ENCODE measurements around the gene UGT1A8.
"Not testable (repeated sequence)": the region's sequence is repeated elsewhere in the genome, so short reads cannot be mapped to it uniquely, and the experiment has no call there.

Gene UGT1A8

DNA sequence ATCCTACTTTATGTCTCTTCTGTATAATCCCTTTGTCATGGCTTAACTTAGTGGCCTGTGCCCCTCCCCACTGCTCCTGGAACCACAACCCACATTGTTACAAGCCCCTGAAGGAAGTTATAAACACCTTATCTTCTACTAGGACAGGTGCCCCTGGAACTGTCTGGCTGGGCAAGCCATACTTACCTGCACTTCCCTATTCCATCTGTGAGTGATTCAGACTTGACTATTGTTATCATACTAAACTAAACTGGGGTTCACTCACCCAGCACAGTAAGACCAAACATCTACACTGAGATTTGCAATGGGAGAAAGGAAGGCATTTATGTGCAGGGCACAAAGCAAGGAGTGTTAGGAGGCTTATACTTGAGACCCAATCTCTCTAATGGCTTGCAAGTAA, 71.6 kb downstream of the UGT1A8 start:
- FAIRE-seq: no peak

DNA sequence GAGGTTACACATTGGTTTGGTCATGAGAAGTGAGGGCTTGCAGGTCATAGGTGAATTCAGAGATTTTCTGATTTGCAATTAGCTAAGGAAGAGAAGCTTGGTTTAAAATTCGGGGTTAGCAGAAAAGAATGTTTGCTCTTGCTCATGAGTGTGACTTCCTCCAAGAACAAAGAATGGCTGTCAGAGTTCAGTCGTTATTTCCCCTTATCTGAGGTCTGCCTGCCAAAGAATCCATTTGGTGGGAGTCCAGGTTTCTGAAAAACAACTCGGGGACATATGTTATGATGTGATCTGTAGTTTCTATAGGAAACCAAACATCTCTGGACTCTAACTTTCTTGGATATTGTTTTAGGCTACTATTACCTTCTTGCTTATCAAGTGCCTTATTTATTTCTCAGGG, 72.1 kb downstream of the UGT1A8 start:
- FAIRE-seq: no peak

DNA sequence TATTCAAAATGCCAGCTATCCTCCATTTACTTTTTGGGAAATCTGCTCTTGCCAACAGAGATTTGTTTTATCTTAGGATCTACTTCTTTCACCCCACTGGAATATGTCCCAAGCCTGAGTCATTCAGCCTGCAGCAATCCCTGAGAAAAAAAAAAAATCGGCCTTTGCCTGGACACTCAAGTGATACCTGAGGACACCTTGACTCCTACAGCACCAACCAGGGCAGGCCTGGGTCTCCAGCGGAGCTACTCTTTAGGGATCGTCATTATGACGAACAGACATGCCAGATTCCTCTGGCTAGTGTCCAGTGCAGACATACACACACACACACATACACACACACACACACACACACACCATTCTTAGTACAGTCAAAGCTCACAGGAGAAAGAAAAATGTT, 73.0 kb downstream of the UGT1A8 start:
- no peak for FAIRE-seq

DNA sequence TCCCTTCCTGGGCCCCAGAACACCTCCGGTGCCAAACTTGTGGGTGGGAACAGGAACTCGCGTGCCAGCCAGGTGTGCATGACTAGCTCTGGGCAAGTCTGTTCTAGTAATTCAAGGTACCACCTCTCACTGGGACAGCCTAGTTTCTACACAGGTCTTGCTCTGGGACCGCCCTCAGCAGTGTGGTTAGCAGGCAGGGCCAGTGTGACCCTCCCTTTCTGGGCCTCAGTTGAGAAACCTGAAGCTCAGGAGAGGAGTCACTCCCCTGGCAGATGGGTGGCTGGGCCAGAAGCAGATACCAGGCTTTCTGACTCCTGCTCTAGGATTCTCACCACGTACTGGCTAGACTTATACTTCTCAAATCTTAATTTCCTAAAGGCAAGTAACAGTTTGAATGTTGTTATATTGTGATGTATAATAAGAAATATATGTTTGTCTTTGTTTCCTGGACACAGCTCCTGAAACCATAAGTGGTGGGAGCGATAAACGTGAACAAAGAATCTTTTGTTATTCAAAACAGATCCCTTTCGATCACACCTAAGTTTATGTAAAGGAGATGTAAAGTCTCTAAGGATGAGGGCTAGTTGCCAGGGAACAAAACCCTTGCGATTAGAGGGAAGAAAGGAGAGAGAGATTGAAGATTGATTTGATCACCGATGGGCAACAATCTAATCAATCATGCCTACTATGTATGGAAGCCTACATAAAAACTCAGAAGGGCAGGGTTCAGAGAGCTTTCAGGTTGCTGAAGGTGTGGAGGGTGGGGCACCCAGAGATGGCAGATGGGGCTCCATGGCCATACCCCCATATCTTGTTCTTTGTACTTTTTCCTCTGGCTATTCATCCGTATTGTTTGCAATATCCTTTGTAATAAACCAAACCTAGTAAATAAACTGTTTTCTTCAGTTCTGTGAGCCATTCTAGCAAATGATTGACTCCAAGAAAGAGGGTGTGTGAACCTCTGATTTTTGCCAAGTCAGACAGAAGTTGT, 74.3 kb downstream of the UGT1A8 start:
- no peak for FAIRE-seq

DNA sequence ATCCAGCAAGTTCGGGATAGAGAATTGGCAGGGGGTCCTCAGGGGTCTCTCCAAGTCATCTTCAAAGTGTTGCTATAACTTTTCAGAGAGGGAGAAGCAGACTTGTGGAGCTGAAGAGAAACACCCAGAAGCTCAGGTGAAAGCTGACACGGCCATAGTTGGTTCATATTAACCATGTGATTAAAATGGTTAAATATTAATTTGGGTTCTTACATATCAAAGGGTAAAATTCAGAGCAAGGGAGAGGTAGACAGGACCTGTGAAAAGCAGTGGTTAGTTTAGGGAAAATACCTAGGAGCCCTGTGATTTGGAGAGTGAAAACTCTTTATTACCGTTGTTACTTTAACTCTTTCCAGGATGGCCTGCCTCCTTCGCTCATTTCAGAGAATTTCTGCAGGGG, 75.2 kb downstream of the UGT1A8 start, which contains the start of gene UGT1A6:
Gene UGT1A6, plus strand, starts transcription at position 243 of the 400 bp plus-strand sequence. Its CDS starts 115 bp downstream, at position 358.
- no peak for FAIRE-seq

DNA sequence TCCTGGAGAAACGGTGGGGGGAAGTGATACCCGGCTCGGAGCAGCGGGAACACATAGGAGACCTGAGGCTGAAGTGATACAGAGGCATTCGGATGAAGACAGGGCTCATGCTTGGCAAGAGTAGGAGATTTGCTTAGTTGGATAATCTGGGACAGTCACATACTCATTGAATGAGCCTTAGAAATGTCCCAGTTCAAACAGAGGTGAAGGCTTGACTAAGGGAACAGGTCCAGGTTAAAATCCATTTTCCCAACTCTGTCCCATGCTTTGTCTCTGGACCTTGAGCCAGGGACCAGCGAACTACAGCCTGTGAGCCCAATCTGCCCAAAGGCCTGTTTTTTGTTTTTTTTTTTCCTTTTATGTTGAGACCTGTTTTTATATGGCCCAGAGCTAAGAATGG, 76.5 kb downstream of the UGT1A8 start:
- no peak for FAIRE-seq

DNA sequence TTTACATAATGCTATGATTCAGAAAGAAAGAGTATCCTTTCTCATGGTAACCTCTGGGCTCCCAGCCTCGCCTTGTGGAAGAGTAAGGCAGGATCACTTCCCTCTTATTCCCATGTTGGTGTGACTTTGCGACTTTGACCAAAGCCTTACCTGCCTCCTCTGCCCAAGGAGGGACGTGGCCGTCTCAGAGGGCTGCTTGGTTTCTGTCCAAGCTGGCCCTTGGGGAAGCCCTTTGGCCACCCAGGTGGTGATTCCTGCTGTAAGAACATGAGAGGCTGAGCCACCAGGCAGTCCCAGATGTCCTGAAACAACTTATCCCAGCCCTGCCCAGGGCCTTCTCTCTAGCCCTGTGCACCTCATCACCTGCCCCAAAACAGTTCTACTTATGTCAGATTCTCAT, 81.3 kb downstream of the UGT1A8 start:
- FAIRE-seq: no peak

DNA sequence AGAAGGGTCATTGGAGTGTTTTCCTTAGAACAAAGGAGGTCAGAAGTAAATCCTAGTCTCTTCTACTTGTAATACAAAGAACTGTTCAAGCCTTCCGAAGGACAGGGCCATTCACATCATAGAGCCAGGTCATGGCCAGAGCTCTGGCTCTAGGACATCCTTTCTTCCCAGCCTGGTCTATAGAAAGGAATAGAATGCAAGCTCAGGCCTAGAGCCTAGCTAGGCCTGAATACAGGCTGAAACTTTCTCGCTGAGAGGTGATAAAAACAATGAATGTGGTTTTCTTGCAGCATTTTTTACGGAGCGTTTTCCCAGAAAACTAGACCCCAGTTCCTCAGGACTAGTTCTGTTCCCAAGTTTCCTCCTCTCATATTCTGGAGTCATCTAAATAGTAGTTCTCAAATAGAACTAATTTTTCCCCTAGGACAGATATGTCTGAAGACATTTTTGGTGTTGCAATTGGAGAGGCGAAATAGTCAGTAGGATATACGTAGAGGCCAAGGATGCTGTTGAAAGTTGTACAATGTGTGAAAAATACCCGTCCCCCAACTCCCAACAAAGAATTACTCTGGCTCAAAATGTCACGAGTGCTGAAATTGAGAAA, 82.1 kb downstream of the UGT1A8 start:
- no peak for FAIRE-seq

DNA sequence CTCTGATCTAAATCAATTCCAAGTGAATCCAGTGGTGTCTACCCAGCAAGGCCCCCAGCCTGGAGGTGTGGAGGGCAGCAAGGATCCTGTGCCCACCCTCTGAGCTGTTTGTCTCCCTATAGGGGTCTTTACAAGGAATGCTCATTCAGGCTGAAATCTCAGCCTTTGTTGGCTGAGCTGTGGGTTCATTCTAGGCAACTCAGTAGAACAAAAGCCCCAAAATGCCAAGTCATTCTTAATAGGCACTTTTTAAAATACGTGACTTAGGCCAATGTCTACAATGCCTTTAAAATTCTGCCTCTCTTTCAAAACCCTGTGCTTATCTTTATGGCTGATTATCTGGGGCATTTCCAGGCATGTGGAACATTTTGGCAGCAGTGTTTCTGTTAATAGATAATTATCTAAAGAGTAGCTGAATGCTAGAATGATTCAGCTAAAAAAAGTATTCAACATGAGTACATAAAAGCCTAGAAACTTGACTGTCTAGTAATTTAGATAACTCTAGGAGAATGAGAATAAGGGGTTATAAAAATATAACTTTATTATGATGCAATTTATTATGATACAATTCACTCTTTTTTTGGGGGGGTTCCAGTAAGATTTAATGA, 82.7 kb downstream of the UGT1A8 start:
- FAIRE-seq: peak; percentile 84

DNA sequence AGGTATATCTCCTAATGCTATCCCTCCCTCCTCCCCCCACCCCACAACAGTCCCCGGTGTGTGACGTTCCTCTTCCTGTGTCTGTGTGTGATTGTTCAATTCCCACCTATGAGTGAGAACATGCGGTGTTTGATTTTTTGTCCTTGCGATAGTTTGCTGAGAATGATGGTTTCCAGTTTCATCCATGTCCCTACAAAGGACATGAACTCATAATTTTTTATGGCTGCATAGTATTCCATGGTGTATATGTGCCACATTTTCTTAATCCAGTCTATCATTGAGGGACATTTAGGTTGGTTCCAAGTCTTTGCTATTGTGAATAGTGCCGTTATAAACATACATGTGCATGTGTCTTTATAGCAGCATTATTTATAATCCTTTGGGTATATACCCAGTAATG, 83.4 kb downstream of the UGT1A8 start:
- not testable (repeated sequence) for FAIRE-seq

DNA sequence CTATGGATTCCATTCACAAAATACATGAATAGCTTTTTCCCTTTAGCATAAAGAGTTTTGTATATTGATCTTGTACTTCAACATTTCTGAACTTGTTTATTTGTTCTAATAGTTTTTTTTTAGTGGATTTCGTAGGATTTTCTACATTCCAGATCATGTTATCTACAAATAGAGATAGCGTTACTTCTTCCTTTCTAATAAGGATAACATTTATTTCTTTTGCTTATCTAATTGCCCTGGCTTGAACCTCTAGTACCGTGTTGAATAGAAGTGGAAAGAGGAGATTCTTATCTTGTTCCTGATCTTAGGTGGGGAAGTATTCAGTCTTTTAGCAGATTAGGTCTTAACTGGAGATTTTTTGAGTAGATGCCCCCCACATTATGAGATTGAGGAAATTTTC, 84.8 kb downstream of the UGT1A8 start:
- no peak for FAIRE-seq

DNA sequence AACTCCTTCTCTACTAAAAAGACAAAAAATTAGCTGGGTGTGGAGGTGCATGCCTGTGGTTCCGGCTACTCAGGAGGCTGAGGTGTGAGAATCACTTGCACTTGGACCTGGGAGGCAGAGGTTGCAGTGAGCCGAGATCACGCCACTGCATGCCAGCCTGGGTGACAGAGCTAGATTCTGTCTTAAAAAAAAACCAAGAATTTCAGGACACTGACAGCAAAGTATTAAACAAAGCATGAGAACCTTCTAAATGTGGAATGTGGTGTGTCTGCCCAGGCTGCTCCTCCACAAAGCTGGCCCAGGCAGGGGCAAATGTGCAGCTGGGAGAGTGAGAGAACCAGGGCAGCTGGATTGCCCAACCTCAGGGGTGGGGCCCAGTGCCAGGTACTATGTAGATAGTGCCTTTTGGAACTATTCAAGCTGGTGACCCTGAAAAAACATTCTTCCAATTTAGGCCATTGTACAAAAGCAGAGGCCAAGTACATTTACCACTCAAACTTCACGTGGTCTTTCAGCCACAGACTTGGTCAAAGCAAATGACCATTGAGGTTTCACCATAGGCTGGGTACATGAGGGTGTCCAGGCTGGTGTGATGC, 88.6 kb downstream of the UGT1A8 start:
- no peak for FAIRE-seq

DNA sequence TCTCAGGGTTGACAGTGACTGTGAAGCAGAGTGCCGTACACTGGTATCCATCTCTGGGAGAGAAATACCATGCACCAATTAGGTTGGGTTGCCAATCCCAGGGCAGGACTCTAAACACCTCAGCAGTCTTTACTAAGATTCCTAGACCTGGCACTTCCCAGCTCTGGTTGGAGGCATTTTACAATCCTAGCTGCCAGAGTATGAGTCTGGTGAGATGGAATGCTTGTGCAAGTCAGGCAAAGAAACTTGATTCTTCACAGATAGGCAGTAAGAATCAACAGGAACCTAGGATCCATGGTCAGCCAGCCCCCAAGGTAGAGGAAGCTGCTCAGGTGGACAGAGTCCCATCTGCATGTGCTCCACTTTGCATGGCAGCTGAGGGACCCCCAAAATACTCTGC, 89.3 kb downstream of the UGT1A8 start:
- no peak for FAIRE-seq

DNA sequence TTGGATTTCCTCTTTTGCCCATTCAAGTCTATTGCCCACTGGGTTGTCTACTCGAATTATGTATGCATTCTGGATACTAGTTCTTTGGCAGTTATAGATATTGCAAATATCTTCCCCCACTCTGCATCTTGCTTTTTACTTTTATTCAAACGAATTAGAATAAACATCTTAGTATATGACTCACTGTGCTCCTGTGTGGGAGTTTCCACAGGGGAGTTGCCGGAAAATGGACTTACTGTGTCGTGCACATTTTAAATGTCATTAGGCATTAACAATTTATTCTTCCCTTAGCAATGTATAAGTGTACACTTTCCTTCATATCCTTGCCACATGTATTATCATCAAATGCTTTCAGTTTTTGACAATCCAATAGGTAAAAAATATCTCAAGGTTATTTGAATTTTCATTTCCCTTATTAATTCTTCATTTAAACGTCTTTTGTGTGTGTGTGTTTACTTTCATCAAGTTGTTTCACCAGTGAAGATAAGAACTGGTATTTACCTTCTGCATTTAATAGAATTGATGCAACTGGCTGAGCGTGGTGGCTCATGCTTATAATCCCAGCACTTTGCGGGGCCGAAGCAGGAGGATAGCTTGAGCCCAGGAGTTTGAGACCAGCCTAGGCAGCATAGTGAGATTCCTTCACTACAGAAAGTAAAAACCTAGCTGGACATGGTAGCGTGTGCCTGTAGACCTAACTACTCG, 90.7 kb downstream of the UGT1A8 start:
- no peak for FAIRE-seq

DNA sequence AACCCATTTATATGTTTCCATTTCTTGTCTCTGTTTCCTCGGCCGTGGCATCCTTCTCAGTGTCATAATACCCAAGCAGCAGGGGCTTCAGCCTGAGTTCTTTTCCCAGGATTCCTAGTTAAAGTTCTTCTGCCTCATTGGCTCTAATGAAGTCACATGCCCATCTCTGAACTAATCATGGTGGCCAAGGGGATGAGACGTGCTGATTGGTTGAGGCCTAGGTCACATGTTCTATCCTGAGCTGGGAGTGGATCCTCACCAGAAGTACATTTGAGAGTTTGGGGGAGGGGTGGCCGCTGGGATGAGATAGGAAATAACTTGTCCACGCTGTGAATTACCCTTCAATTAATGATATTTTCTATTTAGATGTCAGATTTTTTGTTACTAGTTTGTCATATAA, 91.5 kb downstream of the UGT1A8 start:
- FAIRE-seq: no peak

DNA sequence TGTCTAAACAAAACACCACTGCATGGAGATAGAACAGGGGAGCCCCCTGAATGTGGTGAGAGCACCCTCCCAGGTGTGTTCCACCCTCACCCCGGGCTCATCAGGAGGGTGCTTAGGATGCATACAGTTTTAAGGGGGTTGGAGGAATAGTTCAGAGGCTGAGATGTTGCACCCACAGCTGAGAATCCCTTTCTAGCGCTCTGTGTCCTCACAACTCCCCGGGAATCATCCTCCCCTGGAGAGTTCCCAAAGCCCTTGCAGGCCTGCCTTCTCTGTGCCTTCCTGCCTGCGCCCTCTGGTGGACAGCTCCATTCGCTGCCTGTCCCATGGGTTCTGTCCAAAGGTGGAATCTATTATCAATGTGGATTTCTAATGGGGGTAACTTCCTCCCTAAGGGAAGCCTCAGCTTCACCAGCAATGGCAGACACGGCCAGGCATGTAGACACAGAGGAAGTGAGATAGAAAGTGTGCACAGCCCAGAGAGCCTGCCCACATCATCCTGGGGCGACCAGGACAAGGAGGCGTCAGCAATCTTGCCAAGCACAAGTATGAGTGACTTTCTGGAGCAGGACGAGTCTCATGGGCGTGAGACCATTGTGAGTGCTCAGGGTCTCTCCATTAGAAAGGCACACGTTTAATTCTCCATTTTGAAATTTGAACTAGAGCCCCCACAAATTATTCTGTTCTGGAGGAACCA, 94.0 kb downstream of the UGT1A8 start:
- FAIRE-seq: no peak

DNA sequence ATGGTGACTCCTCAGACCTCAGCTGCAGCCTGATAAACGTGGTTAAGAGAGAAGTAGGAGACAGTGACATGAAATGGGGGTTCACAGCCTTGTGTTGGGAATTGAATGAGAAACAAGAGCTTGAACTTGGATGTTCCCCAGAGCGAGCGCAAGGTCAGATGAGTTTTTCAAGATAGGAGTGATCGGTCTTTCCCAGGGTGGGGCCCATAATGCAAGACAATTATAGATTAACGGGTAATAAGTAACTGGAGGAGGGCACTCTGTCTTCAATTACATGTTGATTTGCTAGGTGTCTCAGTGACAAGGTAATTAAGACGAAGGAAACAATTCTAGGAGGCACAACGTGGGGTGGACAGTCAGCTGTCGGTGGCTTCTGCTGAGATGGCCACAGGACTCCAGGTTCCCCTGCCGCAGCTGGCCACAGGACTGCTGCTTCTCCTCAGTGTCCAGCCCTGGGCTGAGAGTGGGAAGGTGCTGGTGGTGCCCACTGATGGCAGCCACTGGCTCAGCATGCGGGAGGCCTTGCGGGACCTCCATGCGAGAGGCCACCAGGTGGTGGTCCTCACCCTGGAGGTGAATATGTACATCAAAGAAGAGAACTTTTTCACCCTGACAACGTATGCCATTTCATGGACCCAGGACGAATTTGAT, 95.3 kb downstream of the UGT1A8 start, which contains the start of gene UGT1A5:
Gene UGT1A5, plus strand, starts transcription at position 297 of the 651 bp plus-strand sequence. Its CDS starts 85 bp downstream, at position 382.
- no peak for FAIRE-seq

DNA sequence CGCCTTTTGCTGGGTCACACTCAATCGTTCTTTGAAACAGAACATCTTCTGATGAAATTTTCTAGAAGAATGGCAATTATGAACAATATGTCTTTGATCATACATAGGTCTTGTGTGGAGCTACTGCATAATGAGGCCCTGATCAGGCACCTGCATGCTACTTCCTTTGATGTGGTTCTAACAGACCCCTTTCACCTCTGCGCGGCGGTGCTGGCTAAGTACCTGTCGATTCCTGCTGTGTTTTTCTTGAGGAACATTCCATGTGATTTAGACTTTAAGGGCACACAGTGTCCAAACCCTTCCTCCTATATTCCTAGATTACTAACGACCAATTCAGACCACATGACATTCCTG, 95.8 kb downstream of the UGT1A8 start:
- FAIRE-seq: no peak

DNA sequence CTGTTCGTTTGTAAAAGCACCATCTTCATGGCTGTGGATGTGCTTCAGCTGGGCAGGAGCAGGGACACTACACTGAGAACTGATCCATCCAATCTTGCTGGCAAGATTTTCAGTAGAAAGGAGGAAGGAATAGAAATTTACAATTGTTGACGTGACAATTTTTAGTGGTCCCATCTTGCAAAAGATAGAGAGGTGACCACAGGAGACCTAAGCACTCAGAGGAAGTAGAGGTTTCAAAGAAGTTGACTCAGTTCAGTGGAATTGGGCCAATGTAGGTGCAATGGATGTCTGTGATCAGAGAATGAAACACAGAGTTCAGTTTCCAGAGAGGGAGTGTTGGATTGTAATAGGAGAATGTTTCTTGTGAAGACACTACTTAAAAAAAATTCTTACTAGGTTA, 96.7 kb downstream of the UGT1A8 start:
- no peak for FAIRE-seq

DNA sequence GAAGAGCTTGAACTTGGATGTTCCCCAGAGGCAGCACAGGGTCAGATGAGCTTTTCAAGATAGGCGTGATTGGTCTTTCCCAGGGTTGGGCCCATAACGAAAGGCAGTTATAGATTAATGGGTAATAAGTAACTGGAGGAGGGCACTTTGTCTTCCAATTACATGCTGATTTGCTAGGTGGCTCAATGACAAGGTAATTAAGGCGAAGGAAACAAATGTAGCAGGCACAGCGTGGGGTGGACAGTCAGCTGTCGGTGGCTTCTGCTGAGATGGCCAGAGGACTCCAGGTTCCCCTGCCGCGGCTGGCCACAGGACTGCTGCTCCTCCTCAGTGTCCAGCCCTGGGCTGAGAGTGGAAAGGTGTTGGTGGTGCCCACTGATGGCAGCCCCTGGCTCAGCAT, 101.1 kb downstream of the UGT1A8 start, which contains the start of gene UGT1A4:
Gene UGT1A4, plus strand, starts transcription at position 185 of the 400 bp plus-strand sequence. Its CDS starts 85 bp downstream, at position 270.
- no peak for FAIRE-seq

DNA sequence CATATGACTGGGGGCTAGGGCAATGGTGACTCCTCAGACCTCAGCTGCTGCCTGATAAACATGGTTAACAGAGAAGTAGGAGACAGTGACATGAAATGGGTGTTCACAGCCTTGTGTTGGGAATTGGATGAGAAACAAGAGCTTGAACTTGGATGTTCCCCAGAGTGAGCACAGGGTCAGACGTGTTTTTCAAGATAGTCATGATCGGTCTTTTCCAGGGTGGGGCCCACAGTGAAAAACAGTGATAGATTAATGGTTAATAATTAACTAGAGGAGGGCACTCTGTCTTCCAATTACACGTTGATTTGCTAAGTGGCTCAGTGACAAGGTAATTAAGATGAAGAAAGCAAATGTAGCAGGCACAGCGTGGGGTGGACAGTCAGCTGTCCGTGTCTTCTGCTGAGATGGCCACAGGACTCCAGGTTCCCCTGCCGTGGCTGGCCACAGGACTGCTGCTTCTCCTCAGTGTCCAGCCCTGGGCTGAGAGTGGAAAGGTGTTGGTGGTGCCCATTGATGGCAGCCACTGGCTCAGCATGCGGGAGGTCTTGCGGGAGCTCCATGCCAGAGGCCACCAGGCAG, 111.4 kb downstream of the UGT1A8 start, which contains the start of gene UGT1A3:
Gene UGT1A3, plus strand, starts transcription at position 320 of the 579 bp plus-strand sequence. Its CDS starts 85 bp downstream, at position 405.
- FAIRE-seq: no peak
